Neural crest cell (in vitro differentiated cells): ENCODE measurements around the gene RMI1. TPM values are rescaled to one million over a fixed set of nuclear protein-coding genes. Genes with fewer than 3 reads are reported as not detected.
A peak's percentile ranks its signal among the peaks of the same experiment; 100 is the strongest.

Experiments used
- DNase-seq: peaks from one replicate; pipeline ENCODE4 v3.0.0; 2021; ENCODE audit warnings: low read depth, mixed read lengths, low spot score
- H3K27ac Mint-ChIP-seq: one replicate; pipeline ENCODE4 v1.8.0; 2021; ENCODE audit warnings: mild to moderate bottlenecking, mixed read lengths; ENCODE audit not compliant: unreplicated experiment
- H3K27me3 Mint-ChIP-seq: 2 replicates; pipeline ENCODE4 v1.8.0; 2021; ENCODE audit warnings: low read depth, mild to moderate bottlenecking, mixed read lengths
- H3K36me3 Mint-ChIP-seq: 2 replicates; pipeline ENCODE4 v1.8.0; 2021; ENCODE audit warnings: low read depth, mild to moderate bottlenecking, mixed read lengths
- H3K4me1 Mint-ChIP-seq: 2 replicates; pipeline ENCODE4 v1.8.0; 2021; ENCODE audit warnings: mixed read lengths
- H3K4me3 Mint-ChIP-seq: one replicate; pipeline ENCODE4 v1.8.0; 2021; ENCODE audit warnings: mild to moderate bottlenecking, mixed read lengths
- H3K9me3 Mint-ChIP-seq: 2 replicates; pipeline ENCODE4 v1.8.0; 2021; ENCODE audit warnings: mixed read lengths
- CTCF ChIP-seq: fragments of 200-600 bp; sonication (generic); conservative IDR thresholded peaks from 2 replicates; pipeline ENCODE4 v1.5.0; 2021; ENCODE audit warnings: antibody characterized with exemption, mild to moderate bottlenecking
- long read RNA-seq: library from polyadenylated mRNA; unstranded; transcript quantifications from one replicate; pipeline ENCODE4 v2.0.0, GENCODE V29; 2020
- total RNA-seq: library from RNA; stranded (reverse); gene quantifications from 2 replicates; pipeline ENCODE4 v1.2.1, GENCODE V29; 2021

The RMI1 gene
- 37.3 and 37.6 TPM in 2 replicates for total RNA-seq
- long read RNA-seq, transcript RMI1-202 (3 exons, 1,553 nt): major isoform, 33 of 64 reads
- long read RNA-seq, transcript RMI1-201 (3 exons, 3,420 nt): minor isoform, 12 of 64 reads
- long read RNA-seq, partial matches to known transcripts: 5 of 64 reads
- long read RNA-seq, other reads (novel, unspliced or antisense): 14 of 64 reads

DNA sequence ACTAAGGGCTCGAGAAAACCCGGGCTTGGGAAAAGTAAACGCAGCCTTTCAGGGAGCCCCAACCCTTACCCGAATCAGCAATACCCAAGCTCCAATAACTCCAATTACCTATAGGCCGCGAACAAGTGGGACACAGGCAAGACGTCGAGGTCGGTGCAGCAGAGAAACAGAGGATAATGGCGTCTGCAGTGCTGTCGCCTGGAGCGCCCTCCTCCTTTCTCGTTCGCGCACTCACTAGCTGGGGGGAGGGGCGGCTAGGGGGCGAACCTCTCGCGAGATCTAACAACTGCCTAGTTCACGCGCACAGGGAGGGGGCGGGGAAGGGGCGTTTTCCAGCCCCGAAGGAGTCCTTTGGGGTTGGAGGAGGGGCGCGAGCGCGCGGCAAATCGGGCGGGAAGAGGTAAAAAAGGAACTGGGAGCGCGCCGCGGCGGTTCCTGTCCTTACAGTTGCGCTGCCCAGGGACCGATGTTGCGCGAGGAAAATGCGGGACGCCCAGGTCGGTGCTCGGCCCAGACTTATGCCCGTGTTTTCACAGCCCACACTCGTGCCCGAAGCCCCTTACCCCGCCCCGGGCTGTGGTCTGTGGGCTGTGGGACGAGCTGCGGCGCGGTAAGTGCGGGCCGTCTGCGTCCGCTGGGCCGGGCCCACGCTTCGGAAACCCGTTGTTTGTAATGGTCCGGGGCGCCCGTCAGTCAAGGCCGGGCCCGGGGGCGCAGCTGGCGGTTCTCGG, at the start of gene RMI1:
TSS of gene RMI1 (plus strand) at position 411 of the 731 bp plus-strand sequence. CDS start 20,182 bp downstream, outside the sequence.
- H3K9me3 Mint-ChIP-seq: no peaks in the 10 kb centered on the region
- H3K27ac Mint-ChIP-seq: peak within 1 kb of the TSS; percentile 100
- peaks cover 18% of the 10 kb centered on the region for H3K27me3 Mint-ChIP-seq
- H3K36me3 Mint-ChIP-seq: peaks cover 33% of the 10 kb centered on the region
- peak within 1 kb of the TSS; percentile 100 for H3K4me3 Mint-ChIP-seq
- H3K4me1 Mint-ChIP-seq: peaks cover 45% of the 10 kb centered on the region
- no peak for TF ChIP-seq CTCF
- DNase-seq: peak; percentile 98

GRCh38 chr9:83930881-83931280, 49.7 kb upstream of the RMI1 start:
- Mint-ChIP-seq H3K36me3 (no peaks in the 10 kb centered on the region), H3K4me1 (peaks cover 4% of the 10 kb centered on the region), H3K27me3 (no peaks in the 10 kb centered on the region), H3K4me3 (no peak overlapping the region), H3K9me3 (no peaks in the 10 kb centered on the region), H3K27ac (no peak overlapping the region)
- no peak for DNase-seq
- TF ChIP-seq CTCF: no peak

DNA sequence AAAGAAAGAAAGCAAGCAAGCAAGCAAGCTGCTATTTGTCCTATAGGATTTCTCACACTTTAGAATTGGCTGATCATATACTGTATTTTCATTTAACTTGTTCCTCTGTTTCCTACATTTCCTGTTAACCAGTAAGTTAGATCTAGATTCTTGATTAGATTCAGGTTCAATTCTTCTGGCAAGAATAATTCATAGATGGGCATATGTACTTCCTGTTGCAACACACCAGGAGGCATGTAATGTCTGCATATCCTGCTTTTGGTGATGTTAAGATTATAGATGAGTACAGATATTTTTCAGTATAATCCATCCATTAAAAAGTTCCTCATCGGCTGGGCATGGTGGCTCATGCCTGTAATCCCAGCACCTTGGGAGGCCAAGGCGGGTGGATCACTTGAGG, 48.6 kb upstream of the RMI1 start:
- no peak for TF ChIP-seq CTCF
- DNase-seq: no peak
- no peak overlapping the region for H3K27ac Mint-ChIP-seq
- no peaks in the 10 kb centered on the region for H3K36me3 Mint-ChIP-seq
- peaks cover 4% of the 10 kb centered on the region for H3K4me1 Mint-ChIP-seq
- H3K4me3 Mint-ChIP-seq: no peak overlapping the region
- H3K27me3 Mint-ChIP-seq: no peaks in the 10 kb centered on the region
- no peaks in the 10 kb centered on the region for H3K9me3 Mint-ChIP-seq

GRCh38 chr9:83932851-83933250, 47.8 kb upstream of the RMI1 start:
- H3K36me3 Mint-ChIP-seq: no peaks in the 10 kb centered on the region
- H3K4me3 Mint-ChIP-seq: no peak overlapping the region
- no peak for DNase-seq
- no peaks in the 10 kb centered on the region for H3K9me3 Mint-ChIP-seq
- H3K4me1 Mint-ChIP-seq: peaks cover 4% of the 10 kb centered on the region
- no peaks in the 10 kb centered on the region for H3K27me3 Mint-ChIP-seq
- TF ChIP-seq CTCF: no peak
- H3K27ac Mint-ChIP-seq: no peak overlapping the region

DNA sequence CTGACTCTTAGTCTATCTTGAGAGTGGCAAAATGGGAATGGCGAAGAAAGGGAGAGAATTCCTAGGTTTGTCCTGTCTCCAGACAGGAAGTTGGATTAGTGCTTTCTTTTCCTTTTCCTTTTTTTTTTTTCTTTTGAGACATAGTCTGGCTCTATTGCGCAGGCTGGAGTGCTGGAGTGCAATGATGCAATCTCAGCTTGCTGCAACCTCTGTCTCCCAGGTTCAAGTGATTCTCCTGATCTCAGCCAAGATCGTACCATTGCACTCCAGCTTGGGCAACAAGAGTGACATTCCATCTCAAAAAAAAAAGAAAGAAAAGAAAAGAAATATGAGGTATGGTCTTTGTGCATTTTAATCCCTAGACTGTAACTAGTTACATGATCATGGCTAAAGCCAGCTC, 46.8 kb upstream of the RMI1 start:
- H3K27ac Mint-ChIP-seq: no peak overlapping the region
- no peak for DNase-seq
- no peak for TF ChIP-seq CTCF
- peaks cover 4% of the 10 kb centered on the region for H3K4me1 Mint-ChIP-seq
- H3K36me3 Mint-ChIP-seq: no peaks in the 10 kb centered on the region
- H3K27me3 Mint-ChIP-seq: no peaks in the 10 kb centered on the region
- H3K4me3 Mint-ChIP-seq: no peak overlapping the region
- H3K9me3 Mint-ChIP-seq: no peaks in the 10 kb centered on the region
